Psoas muscle (tissue), 8 donors: ENCODE data around the gene SPRYD4. TPM values are rescaled to one million over a fixed set of nuclear protein-coding genes. Genes with fewer than 3 reads are reported as not detected.
"Not testable (repeated sequence)": the region's sequence is repeated elsewhere in the genome, so short reads cannot be mapped to it uniquely, and the experiment has no call there.

Source experiments
- ATAC-seq, 4 donors: fragments of 200-7000 bp; cut with Tn5 transposase; one replicate each; pipeline ENCODE4 v1.9.1; 2020; ENCODE audit warnings: moderate library complexity in 3 of 4, mild to moderate bottlenecking in 2 of 4
- DNase-seq, 2 donors: peaks; one replicate each; pipeline ENCODE4 v3.0.0-alpha.2; 2020
- H3K27ac ChIP-seq: fragments of 200-600 bp; one replicate; pipeline ENCODE4 v1.8.0; 2022
- H3K27me3 ChIP-seq, 3 donors: fragments of 200-600 bp in 1 of 3; one replicate each; pipeline versions ENCODE4 v1.6.1 to v1.8.0; 2013 to 2022; ENCODE audit warnings: low read length in 2 of 3, mild to moderate bottlenecking in 2 of 3, moderate library complexity in 1 of 3; ENCODE audit not compliant: insufficient read depth in 3 of 3
- H3K36me3 ChIP-seq, 2 donors: fragments of 200-600 bp in 1 of 2; one replicate each; pipeline versions ENCODE4 v1.6.1 to v1.8.0; 2013 to 2022; ENCODE audit warnings: low read depth in 1 of 2, mild to moderate bottlenecking in 1 of 2, moderate library complexity in 1 of 2; ENCODE audit not compliant: insufficient read depth in 1 of 2
- H3K4me1 ChIP-seq: fragments of 200-600 bp; one replicate; pipeline ENCODE4 v1.8.0; 2022
- H3K4me3 ChIP-seq: fragments of 200-600 bp; one replicate; pipeline ENCODE4 v1.8.0; 2022; ENCODE audit warnings: mild to moderate bottlenecking
- H3K9me3 ChIP-seq: fragments of 200-600 bp; one replicate; pipeline ENCODE4 v1.8.0; 2022
- WGBS, 3 donors: extraction: QIAGEN DNeasy Blood & Tissue Kit; methylation state at CpG; one replicate each; pipeline versions ENCODE4 v1.1.6 to v1.1.7; 2013; 5-methylcytosine and 5-hydroxymethylcytosine counted together
- intact Hi-C, 2 donors: fragments of 100-400 bp; cut with DNase I; formaldehyde crosslinking; loops; one replicate each; pipeline versions ENCODE4 v1.11.0 to v1.14.2; 2022
- polyA plus RNA-seq, 3 donors: library from polyadenylated mRNA; stranded (reverse); fragments of 200-250 nt; gene quantifications; one replicate each; pipeline ENCODE4 v1.2.3, GENCODE V29; 2013
- total RNA-seq, 4 donors: library from RNA; stranded (reverse); fragmentation: NEBNext Ultra II Directional in 2 of 4; extraction: Animal tissue kit (Norgen Biotek cat#: 25700) in 2 of 4; gene quantifications; one replicate each; pipeline versions ENCODE4 v1.2.1 to v1.2.4, GENCODE V29; 2021 to 2023
- TF ChIP-seq, protein P1 (sequence below): fragments of 200-600 bp; IDR thresholded peaks from one replicate; pipeline ENCODE4 v1.8.0; 2022; ENCODE audit warnings: antibody characterized with exemption
- donor health status: healthy with polysubstance abuse.
- donor health status: DM: no; HTN: no; CAD: no; lungs with moderate emphysema.
- donor health status: Bipolar disorder and iron deficiency.
- donor health status: healthy.
- donor health status: DM: yes; HTN: yes; CAD: no.
- donor health status: DM: no; HTN: no; CAD: no.
- donor health status: DM: no; HTN: no; CAD: no.
- donor health status: DM: yes; HTN: yes; CAD: no.

SPRYD4 gene
- total and polyA plus RNA-seq, 7 donors: 1.7 to 4.6 (median 3.5) TPM

DNA sequence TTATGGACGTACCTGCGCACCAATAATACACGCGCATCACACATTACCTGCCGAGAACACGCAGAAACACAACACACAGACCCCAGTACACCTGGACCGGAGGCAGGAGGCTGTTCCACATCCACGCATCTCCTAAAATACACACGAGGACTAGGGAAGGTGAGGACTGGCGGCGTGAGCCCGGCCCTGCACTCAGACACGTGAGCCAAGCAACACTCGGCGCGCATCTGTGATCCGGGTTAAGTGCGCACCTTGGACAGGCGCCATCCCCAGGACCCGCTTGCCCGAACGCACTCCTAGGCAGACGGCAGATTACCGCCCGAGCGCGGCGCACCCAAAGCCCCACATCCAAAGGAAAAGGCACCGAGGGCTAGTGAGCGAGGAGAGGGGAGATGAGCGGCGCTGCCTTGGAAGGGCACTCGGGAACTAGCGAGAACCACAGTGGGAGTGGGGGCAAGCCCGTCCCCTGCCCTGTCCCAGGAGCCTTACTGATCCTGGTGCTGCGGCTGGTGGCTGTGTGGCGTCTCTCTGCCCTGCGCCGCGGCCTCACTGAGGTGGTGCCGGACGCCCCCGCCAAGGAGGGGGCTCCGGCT, 19.2 kb downstream of the SPRYD4 start:
- 4 to 7% (median 4%) methylated on average over 41 to 44 of the region's 44 CpGs for WGBS, 3 donors
- TF ChIP-seq, protein P1, sequence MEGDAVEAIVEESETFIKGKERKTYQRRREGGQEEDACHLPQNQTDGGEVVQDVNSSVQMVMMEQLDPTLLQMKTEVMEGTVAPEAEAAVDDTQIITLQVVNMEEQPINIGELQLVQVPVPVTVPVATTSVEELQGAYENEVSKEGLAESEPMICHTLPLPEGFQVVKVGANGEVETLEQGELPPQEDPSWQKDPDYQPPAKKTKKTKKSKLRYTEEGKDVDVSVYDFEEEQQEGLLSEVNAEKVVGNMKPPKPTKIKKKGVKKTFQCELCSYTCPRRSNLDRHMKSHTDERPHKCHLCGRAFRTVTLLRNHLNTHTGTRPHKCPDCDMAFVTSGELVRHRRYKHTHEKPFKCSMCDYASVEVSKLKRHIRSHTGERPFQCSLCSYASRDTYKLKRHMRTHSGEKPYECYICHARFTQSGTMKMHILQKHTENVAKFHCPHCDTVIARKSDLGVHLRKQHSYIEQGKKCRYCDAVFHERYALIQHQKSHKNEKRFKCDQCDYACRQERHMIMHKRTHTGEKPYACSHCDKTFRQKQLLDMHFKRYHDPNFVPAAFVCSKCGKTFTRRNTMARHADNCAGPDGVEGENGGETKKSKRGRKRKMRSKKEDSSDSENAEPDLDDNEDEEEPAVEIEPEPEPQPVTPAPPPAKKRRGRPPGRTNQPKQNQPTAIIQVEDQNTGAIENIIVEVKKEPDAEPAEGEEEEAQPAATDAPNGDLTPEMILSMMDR: no peak
- Histone ChIP-seq H3K36me3 (no peaks in the 10 kb centered on the region), H3K27ac (no peak overlapping the region), H3K4me1 (peaks cover 12% of the 10 kb centered on the region), H3K9me3 (no peaks in the 10 kb centered on the region), H3K27me3 (peaks cover 0 to 51% (median 6%) of the 10 kb centered on the region in 3 donors), H3K4me3 (peak overlapping the region; percentile 73)
- intact Hi-C loops: no loop called here
- DNase-seq (peak in 1 of 2 donors; percentile 46), ATAC-seq (peak; percentile 42 to 60 (median 54))

DNA sequence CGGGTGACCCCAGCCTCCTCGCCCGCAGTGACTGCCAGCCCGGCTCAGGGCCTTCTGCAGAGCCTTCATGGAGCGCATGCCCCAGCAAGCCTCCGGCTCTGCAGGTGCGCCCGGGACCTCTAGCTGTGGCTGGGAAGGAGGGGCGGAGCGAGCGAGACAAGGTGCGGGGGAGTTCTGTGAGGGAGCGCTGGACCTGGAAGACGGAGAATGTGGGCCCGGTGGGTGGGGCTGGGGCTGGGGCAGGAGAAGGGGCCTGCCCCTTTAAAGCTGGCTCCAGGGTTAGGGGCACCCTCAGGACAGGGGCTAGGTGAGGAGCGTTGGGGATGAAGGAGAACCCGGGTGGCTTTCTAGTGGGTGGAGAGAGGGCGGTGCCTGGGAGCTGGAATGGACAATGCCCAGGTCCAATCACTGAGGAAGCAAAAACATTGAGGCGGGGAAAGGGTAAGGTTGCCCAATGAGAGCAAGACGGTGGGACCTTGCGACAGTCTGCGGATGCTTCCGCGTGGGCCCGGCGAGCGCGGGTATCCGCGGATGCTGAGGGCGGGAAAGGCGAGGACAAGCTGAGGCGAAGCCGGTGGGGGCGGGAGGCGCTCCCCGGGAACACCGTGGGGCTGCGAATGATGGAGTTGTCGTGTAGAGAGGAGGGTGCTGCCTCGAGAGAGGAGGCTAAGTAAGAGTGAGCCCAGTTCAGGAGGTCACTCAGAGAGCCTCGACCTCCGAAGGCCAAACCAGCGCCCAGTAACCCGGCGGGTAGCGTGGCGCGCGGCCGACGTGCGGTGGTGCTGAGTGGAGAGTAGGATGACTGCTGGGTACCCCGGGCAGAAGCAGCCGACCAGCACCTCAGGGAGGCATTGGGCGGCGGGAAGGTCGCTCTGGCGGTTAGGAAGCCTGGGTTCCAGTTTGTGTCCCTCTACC, 19.9 kb downstream of the SPRYD4 start, which contains the start of gene GLS2:
TSS of gene GLS2 (minus strand) at position 121 of the 915 bp plus-strand sequence. CDS start at position 78, 43 bp downstream.
- DNase-seq: peak; percentile 72 to 80
- H3K9me3 ChIP-seq: no peaks in the 10 kb centered on the region
- H3K27ac ChIP-seq: no peak within 1 kb of the TSS
- H3K4me3 ChIP-seq: peak within 1 kb of the TSS; percentile 73
- TF ChIP-seq, protein P1: no peak
- H3K36me3 ChIP-seq: no peaks in the 10 kb centered on the region
- intact Hi-C loops: no loop called here
- 12 to 15% (median 12%) methylated on average over 57 to 59 of the region's 59 CpGs for WGBS, 3 donors
- peaks cover 0 to 54% (median 6%) of the 10 kb centered on the region in 3 donors for H3K27me3 ChIP-seq
- ATAC-seq: peak; percentile 92 to 98 (median 96)
- H3K4me1 ChIP-seq: peaks cover 12% of the 10 kb centered on the region

DNA sequence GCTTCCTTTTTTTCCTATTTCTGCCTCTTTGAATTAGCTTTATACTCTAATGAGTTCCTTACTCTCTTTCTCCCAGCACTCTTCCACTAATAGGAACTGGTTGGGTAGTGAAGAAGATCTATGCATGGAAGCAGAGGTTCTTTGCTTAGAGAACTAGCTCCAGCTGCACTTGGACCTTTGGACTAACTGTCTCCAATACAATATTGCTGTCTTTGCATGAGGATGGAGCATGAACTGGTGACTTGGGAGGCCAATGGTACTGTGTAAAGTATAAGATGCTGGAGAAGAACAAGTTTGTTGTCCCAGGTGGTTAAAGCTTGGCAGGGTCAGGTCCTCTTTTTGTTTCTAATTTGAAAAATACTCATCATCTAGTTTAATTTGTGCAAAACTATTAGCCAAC, 22.0 kb downstream of the SPRYD4 start:
- DNase-seq (no peak), ATAC-seq (no peak)
- Histone ChIP-seq H3K9me3 (no peaks in the 10 kb centered on the region), H3K36me3 (no peaks in the 10 kb centered on the region), H3K27ac (no peak overlapping the region), H3K4me1 (peaks cover 12% of the 10 kb centered on the region), H3K27me3 (peaks cover 0 to 54% (median 6%) of the 10 kb centered on the region in 3 donors), H3K4me3 (no peak overlapping the region)
- TF ChIP-seq, protein P1: no peak
- intact Hi-C loops: no loop called here

DNA sequence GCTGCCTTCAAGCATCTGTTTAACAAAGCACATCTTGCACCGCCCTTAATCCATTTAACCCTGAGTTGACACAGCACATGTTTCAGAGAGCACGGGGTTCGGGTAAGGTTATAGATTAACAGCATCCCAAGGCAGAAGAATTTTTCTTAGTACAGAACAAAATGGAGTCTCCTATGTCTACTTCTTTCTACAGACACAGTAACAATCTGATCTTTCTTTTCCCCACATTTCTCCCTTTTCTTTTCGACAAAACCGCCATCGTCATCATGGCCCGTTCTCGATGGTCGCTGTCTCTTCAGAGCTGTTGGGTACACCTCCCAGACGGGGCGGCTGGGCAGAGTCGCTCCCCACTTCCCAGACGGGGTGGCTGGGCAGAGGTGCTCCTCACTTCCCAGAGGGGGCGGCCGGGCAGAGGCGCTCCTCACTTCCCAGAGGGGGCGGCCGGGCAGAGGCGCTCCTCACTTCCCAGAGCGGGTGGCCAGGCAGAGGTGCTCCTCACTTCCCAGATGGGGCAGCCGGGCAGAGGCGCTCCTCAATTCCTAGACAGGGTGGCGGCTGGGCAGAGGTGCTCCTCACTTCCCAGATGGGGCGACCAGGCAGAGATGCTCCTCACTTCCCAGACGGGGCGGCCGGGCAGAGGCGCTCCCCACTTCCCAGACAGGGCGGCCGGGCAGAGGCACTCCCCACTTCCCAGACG, 25.2 kb downstream of the SPRYD4 start:
- H3K27me3 ChIP-seq: peaks cover 0 to 42% (median 4%) of the 10 kb centered on the region in 3 donors

DNA sequence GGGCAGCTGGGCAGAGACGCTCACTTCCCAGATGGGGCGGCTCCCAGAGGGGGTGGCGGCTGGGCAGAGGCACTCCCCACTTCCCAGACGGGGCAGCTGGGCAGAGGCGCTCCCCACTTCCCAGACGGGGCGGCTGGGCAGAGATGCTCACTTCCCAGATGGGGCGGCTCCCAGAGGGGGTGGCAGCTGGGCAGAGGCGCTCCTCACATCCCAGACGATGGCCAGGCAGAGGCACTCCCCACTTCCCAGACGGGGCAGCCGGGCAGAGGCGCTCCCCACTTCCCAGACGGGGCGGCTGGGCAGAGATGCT, 25.7 kb downstream of the SPRYD4 start:
- intact Hi-C loops, ATAC-seq: not testable (repeated sequence)

More for the DNA sequence above, 25.2 kb downstream of the SPRYD4 start:
- H3K4me3 ChIP-seq, intact Hi-C loops, ATAC-seq, H3K27ac ChIP-seq, H3K9me3 ChIP-seq, H3K4me1 ChIP-seq, DNase-seq, H3K36me3 ChIP-seq: not testable (repeated sequence)
- WGBS, 3 donors: 83 to 91% (median 87%) methylated on average over 29 to 31 of the region's 31 CpGs

DNA sequence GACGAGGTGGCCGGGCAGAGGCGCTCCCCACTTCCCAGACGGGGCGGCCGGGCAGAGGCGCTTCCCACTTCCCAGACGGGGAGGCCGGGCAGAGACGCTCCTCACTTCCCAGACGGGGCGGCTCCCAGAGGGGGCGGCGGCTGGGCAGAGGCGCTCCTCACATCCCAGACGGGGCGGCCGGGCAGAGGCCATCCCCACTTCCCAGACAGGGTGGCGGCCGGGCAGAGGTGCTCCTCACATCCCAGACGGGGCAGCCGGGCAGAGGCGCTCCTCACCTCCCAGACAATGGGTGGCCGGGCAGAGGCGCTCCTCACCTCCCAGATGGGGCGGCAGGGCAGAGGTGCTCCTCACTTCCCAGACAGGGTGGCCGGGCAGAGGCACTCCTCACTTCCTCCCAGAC, 26.1 kb downstream of the SPRYD4 start:
- H3K27ac ChIP-seq, intact Hi-C loops, DNase-seq, ATAC-seq, H3K4me3 ChIP-seq, H3K9me3 ChIP-seq, H3K4me1 ChIP-seq, H3K36me3 ChIP-seq: not testable (repeated sequence)
- 94 to 97% (median 96%) methylated on average over 21 to 27 of the region's 27 CpGs for WGBS, 3 donors
- H3K27me3 ChIP-seq: peaks cover 0 to 33% (median 4%) of the 10 kb centered on the region in 3 donors

More for the DNA sequence above, 25.7 kb downstream of the SPRYD4 start:
- not testable (repeated sequence) for H3K4me1 ChIP-seq, H3K9me3 ChIP-seq, H3K27ac ChIP-seq, H3K36me3 ChIP-seq, DNase-seq, H3K4me3 ChIP-seq
- 91 to 99% (median 95%) methylated on average over 10 to 15 of the region's 15 CpGs for WGBS, 3 donors
- H3K27me3 ChIP-seq: peaks cover 0 to 37% (median 4%) of the 10 kb centered on the region in 3 donors
